ENCODE data around the gene RBMY1E. TPM values are rescaled to one million over a fixed set of nuclear protein-coding genes. Genes with fewer than 3 reads are reported as not detected.
"Not testable (repeated sequence)": the region's sequence is repeated elsewhere in the genome, so short reads cannot be mapped to it uniquely, and the experiment has no call there.

RBMY1E gene
- not detected for total RNA-seq

DNA sequence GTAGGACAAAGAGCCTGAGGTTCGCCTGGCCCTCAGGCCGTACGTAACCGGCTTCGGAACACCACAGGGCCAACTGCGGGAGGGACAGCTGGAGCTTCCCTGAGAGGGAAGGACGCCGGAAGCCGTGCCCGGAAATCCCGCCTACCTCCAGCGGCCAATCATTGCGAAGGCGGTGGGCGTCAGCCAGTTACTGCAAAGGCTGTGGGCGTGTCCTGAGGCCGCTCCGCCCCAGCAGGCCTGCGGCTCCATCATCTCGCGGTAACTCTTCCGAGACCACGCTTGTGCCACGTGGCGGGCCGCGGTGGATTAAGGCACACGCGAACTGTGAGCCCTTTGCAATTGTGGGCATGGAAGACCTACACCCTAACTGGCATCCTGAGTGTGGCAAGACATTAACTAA is at the start of gene RBMY1E:
RBMY1E (minus strand) TSS at position 101 of the 400 bp plus-strand sequence. CDS start 1,978 bp downstream, outside the sequence.
- not testable (repeated sequence) for DNase-seq (ENCODE audit: low spot score)

- DNase-seq (ENCODE audit: low spot score): not testable (repeated sequence)
These were observed 23.4 kb downstream of the RBMY1E start, which contains the start of gene RBMY1D for GRCh38 chrY:21894426-21894825. TSS of gene RBMY1D (minus strand) at chrY:21894526. CDS start at chrY:21892513, 2,013 bp downstream.

- DNase-seq (ENCODE audit: low spot score): not testable (repeated sequence)
These were observed 48.3 kb downstream of the RBMY1E start for GRCh38 chrY:21869407-21870076.

Other genes starting within 250 kb of the RBMY1E start
- not detected for gene RBMY1D, start 23.5 kb downstream of the RBMY1E start, total RNA-seq

Measured in ureter (tissue), 1 donor.